GM19455 (cell line): ENCODE measurements around the gene PPM1L.
A peak's percentile ranks its signal among the peaks of the same experiment; 100 is the strongest.

Experiments used
- ATAC-seq: cut with Tn5 transposase; IDR thresholded peaks from one replicate; pipeline ENCODE4 v1.9.1; 2021; ENCODE audit not compliant: unreplicated experiment

Gene PPM1L

GRCh38 chr3:161072751-161073150 is 316.7 kb downstream of the PPM1L start:
- ATAC-seq = no peak

GRCh38 chr3:161073181-161073580 is 317.1 kb downstream of the PPM1L start:
- no peak for ATAC-seq

- peak; percentile 88 for ATAC-seq
These were observed 325.6 kb downstream of the PPM1L start for GRCh38 chr3:161081633-161082032.

GRCh38 chr3:161082063-161082462 is 326.0 kb downstream of the PPM1L start:
- peak; percentile 45 for ATAC-seq

GRCh38 chr3:161083131-161083530 is 327.1 kb downstream of the PPM1L start:
- ATAC-seq = no peak

GRCh38 chr3:161084277-161084676 is 328.2 kb downstream of the PPM1L start:
- ATAC-seq = no peak

GRCh38 chr3:161093895-161094294 is 337.9 kb downstream of the PPM1L start:
- no peak for ATAC-seq

- ATAC-seq = no peak
These were observed 340.8 kb downstream of the PPM1L start for GRCh38 chr3:161096771-161097367.

GRCh38 chr3:161100994-161101393 is 345.0 kb downstream of the PPM1L start:
- no peak for ATAC-seq

- ATAC-seq = no peak
These were observed 345.6 kb downstream of the PPM1L start for GRCh38 chr3:161101609-161102008.

GRCh38 chr3:161103776-161104385 is 347.9 kb downstream of the PPM1L start:
- ATAC-seq = no peak

GRCh38 chr3:161104561-161105551 is 348.8 kb downstream of the PPM1L start, which contains the start of gene B3GALNT1:
Gene B3GALNT1, minus strand, starts transcription at chr3:161105349. Its CDS starts 18,595 bp downstream, at chr3:161086754.
- peak; percentile 78 for ATAC-seq

GRCh38 chr3:161107311-161107710 is 351.3 kb downstream of the PPM1L start:
- ATAC-seq = no peak

GRCh38 chr3:161108840-161109239 is 352.8 kb downstream of the PPM1L start:
- no peak for ATAC-seq

- no peak for ATAC-seq
These were observed 361.6 kb downstream of the PPM1L start for GRCh38 chr3:161117646-161118045.

- no peak for ATAC-seq
These were observed 370.5 kb downstream of the PPM1L start for GRCh38 chr3:161126495-161126894.
